Activated CD4-positive, alpha-beta T cell treated with anti-CD3 and anti-CD28 coated beads, Interleukin-2, Interleukin-6, amounts not matched to agents 100 ng/mL and 50 ng/mL, durations not matched to agents 16 hours and 8 hours (primary cell): Measurements from ENCODE around the gene TMEM41A.

ENCODE experiments used
- DNase-seq: peaks from one replicate; pipeline ENCODE4 v3.0.0-alpha.2; 2020

The TMEM41A gene

DNA sequence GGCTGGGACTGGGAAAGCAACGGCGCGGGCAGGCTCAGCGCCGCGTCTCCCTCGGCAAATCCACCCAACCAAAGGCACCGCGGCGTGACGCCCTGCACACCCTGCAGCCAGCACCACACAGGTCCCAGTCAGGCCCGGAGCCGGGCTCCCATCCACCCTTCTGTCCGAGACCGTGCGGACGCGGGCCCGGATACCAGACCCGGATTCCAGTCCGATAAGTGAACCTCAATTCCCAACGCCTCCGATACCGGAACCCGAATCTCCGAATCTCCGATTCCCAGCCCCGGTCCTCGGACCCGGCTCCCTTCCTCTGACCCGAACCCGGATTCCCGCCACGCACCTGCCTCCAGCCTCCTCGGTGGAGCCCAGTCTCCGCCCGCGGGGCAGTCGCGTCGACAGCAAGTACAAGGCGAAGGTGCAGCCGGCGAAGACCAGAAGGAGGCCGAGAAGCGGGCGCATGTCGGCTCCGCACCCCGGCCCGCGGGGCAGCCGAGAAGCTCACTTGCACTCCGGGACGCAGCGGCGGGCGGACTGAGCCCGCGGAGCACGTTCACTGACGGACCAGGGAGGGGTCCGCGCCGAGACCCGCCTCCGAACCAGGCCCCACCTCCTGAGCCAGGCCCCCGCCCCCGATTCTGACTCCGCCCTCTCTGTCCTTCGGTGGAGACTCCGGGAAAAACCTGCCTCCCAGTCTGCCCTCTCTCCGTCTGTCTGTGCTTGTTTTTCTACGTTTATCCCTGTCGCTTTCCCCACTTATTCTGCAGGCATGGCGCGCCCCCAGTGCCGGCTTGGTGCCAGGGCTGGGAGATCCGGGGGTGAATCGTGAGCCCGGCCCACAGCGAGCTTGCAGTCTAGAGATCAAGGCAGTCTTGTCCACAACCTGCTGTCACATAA is at the start of gene TMEM41A:
Gene TMEM41A (minus strand): TSS at position 533 of the 894 bp plus-strand sequence. CDS start 74 bp downstream, at position 459.
- peak; percentile 94 for DNase-seq

DNA sequence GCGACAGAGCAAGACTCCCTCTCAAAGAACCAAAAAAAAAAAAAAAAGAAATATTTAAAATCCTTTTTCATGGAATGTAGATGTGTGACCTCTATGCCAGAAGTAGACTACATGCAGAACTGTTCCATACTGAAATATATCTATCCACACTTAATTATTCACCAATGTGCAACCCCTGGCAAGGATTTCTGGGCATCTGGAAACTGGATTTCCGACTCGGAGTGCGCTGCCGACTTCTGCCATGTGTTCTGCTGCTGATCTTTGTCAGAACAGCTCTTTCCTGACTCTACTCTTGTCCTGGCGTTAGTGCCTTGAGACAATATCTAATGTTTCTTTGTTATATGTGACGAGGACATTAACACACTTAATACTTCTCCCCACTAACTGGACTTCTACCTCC is 41.9 kb upstream of the TMEM41A start:
- no peak for DNase-seq

DNA sequence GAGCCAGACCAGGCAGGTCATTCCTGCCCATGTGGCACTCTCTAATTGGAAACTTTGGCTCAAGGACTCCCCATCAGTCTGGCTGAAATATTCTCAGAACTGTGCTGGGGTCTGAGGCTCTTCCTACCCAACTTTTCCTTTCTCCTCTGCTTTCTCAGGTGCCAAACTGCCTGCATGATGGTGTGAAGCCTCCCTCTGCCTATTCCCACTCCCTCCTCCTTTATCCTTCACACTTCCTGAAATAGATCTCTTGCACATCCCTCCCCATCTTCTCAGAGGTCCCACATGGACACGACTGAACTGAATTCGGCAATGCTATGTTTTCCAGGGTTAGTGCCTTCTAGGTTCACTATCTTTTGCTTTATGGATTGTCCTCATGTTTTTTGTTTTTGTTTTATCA is 41.1 kb upstream of the TMEM41A start:
- no peak for DNase-seq

DNA sequence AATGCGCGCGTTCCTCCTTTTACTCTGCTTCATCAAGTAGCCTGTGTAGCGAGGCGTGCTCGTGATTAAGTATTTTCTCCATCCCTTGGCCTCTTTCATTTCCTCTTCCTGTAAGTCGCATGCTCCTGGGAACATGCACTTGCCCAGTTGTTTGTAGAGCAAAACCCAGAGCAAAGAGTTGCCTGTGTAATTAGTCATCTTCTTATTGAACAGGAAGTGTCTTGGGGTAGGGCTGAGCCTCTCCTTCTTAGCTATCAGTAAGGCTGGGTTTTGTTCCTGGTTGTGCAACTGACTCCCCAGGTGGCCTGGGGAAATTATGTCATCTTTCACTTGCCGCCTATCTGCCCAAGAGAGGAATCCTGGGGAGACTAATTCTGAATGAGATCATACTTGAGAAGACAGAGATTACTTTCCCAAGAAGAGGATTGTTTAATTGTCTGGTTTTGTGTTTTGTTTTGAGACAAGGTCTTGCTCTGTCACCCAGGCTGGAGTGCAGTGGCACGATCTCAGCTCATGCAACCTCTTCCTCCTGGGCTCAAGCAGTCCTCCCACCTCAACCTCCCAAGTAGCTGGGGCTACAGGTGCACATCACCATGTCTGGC is 38.6 kb upstream of the TMEM41A start:
- DNase-seq: peak; percentile 91

DNA sequence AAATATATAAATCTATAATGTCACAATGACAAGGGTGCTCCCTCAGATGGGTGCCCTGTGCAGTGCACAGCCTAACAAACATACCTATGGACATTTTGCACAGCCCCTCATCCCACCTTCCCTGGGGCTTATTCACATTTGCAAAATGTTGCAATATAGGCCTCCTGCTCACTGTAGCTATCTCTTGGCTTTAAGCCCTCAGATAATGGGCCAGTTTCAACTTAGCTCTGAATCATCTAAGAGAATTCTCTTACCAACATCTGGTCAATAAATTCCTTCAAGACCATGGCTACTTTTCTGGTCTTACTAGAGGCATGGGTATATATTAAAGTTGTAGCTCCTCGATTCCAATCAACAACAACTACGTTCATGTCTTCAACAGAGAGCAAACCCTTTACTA is 35.7 kb upstream of the TMEM41A start:
- DNase-seq: no peak

DNA sequence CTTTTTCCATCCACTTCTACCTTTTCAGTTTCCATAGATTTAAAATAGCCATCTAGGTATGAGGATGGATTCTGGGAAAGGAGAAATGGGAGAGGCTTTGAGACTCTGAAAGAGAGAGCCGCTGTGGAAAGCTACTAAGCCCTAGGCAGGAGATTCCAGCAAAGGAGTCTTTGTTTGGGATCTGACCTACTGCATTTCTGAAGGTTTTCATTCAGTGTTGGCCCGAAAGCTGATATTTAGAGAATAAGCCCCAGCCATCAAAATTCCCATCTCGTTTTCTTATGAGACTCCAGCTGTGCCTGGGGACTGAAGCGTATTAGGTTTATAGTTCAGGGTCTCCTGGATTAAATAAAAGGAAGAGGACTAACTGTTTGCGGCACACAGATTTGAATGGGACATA is 34.1 kb upstream of the TMEM41A start:
- no peak for DNase-seq

DNA sequence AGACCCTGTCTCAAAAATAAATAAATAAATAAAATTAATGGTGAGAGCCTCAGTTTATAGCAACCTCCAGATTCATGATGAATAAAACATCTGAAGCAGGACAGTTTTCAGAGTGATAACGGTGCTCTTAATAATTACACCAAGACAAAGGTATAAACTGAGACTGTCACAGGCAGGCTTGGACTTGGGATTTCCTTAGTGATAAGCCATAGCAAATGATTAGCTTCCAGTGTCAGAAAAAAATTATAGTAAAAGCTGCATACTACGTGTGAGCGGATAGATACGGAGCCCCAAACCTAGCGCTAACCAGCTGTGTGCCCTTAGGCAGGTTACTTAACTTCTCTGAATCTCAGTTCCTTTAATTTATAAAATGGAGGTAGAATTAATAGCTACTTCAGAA is 32.0 kb upstream of the TMEM41A start:
- DNase-seq: no peak

DNA sequence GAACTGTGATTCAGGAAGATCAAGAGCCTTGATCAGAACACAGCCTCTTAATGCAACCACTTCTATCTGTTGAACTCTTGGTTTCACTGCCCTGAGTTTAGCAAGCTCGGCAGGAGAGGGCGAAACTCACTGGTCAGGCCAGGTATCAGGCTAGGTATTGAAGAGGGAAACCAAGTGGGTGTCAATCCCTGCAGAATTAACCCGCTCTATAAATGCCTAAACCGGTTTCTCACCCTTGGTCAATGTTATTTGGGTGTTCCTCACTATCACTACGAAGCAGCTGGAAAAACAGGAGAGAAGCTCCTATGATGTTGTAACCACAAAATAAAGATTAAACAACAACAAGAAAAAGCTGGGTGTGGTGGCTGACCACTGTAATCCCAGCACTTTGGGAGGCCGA is 29.7 kb upstream of the TMEM41A start:
- no peak for DNase-seq

DNA sequence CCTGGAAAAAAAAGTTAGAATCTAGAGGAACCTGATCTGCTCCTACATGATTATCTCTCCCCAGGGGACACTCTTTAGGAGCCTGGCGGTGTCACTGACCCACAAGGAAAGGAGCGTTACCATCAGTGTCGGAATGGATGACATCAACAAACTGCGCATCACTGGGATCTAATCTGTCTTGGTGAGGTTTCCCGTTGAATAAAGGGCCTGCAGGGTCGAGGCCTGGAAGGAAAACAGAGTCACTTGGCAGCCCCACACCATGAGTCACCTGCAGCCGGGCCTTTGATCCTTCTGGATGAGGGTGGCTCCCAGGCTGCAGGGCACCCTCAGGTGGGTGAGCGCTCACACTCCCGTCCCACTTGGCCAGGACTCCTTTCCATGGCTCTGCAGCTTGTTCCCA is 28.5 kb upstream of the TMEM41A start:
- no peak for DNase-seq

DNA sequence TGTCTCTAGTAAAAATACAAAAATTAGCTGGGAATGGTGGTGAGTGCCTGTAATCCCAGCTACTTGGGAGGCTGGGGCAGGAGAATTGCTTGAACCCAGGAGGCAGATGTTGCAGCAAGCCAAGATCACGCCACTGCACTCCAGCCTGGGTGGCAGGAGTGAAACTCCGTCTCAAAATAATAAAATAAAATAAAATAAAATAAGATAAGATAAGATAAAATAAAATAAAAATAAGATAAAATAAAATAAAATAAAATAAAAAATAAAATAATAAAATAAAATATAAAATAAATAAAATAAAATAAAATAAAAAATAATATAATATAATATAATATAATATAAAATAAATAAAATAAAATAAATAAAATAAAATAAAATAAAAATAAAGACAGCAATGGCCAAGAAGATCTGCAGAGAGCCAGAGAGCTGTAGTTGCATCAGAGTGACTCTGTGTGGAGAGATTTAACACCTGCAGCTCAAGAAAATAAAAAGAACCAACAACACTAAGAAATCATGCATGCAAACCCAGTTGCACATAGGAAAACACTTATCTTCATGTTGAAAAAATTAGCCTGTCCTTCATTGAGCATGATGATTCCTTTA is 27.6 kb upstream of the TMEM41A start:
- no peak for DNase-seq

DNA sequence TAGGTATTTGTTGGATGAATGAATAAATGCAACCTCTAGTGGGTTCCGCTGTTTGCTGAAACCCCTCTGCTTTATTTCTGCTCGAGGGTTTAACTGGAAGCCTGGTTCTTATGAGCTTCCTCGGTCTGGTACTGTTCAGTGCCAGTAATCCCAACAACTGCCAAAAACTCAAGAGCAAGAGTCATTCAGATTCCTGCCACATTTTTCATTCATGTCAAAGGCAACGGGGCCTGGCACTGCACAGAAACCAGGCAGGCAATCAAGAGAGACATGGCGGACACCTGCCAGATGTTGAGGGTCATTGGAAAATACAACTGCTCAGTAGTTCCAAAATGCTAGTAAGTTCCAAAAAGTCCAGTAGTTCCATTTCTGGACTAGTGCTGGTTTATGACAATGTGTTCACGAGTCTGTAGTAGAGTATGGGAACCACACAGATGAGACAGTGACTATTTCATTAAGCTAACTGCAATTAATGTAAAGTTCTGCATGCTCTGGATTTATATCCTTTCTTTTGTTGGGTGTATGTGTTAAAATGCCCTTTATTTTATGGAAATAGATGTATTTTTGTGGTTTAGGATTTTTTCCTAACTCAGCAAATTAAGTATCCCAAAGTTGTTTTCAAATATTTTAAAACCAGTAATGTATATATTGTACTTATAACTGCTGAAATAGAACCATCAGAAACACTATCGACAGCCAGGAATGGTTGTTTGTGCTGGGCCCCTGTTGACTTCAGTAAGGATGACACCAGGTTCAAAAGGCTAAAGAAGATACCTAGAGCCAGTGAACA is 22.7 kb upstream of the TMEM41A start:
- no peak for DNase-seq

DNA sequence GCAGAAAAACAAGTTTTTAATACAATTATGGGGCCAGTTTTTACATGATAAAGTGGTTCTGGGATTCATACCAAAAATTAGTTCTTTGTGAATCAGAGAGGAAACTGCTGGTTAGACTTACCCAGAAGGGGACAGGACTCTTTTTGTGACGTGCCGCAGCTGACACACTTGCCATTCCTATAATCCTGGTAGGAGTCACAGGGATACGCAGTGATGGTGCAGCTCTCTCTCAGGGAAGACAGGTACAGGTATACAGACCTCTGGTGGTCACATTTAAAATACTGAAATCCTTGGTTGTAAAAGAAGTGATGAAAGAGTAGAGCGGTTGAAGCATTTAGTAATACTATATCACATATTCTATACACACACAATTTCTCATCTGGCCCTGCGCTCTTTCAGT is 20.2 kb upstream of the TMEM41A start:
- no peak for DNase-seq

DNA sequence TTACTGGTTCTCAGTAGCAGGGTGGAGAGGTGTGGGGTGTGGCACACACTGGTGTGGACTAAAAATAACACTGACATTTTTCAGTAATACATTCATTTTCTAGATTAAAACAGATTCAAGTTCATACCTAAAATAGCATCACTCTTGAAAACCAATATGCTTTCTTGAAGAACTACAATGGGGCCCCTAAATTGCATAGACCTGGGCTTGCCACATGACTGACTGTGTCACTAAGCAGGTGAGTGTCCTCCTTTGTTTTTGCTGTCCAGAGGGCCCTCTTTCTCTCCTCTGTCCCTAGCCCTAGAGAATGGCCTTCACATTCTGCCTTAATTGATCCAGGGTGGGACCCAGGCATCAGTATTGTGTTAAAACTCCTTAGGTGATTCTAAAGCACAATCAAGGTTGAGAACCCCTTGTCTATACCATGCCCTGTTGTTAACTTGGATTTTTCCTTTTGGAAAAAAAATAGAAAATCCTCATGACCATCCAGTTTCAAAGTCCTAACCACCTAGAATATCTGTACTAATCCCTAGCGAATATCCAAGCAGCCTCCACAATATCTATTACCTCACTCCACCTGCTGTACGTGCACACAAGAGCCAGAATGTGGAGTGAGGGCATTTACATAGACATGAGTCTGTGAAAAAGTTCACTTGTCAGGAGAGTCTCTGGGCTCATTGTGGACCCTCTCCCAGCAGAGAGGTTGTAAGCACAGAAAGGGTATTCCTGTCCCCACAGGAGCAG is 18.7 kb upstream of the TMEM41A start:
- DNase-seq: no peak

DNA sequence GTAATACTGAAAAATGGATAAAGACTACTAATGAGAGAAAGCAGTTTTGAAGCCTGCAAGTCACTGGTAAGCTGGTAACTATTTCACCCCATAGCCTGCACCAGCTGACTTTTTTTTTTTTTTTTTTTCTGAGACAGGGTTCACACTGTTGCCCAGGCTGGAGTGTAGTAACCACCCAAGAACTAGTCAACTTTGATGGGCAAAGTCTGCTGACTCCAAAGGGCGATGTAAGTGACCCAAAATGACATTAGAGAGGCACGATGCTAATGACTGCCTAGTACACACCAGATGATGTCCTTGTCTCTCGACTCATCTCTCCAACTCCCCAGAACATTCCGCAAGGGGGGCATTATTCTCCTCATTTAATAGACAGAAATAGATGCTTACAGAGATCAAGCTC is 12.9 kb upstream of the TMEM41A start:
- no peak for DNase-seq

DNA sequence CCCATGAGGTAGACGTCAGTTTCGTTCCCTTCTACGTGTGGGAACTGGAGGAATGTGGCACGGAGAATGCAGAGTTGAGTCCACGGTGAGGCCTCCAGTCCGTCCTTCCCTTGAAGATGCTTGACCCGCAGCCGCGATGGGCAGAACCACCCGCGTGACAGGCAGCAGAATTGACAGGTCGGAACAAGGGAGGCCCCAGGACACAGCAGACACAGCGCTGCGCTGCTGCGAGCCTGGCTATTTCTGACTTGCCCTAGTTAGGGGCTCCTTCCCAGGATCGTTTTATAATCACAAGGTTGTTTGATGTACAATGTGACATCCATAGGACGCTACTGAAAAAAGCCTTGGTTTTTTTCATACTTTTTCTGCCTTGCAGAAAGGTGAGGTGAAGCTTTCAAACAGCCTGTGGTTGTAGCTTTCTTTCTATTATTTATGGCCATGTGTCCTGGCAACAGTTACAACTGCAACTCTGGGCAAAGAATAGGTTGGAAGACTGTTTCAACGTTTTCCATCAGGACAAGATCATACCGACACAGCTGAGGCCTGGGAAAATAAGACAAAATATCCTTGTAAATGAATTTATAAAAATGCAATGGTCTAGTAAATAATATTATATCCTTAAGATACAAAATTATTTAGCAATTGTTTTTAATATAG is 9.6 kb upstream of the TMEM41A start:
- no peak for DNase-seq

DNA sequence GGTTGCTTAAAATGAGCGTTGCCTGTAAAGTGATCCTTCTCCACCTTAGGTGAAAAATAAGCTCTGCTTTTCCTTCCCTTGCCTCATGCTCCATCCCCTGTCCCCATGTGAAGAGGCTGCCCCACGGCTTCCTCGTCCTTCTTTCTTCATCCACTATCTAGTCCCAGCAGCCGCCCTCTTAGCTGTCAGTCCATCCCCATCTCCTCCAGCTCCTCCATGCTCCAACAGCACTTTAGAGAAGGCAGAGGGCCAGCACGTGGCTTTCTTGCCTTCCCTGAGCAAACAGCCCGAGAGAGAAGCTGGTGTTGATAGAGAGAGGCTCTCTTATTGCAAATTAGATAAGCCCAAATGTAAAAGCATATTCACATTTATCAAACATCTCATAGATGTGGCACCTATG is 9.0 kb upstream of the TMEM41A start:
- no peak for DNase-seq

DNA sequence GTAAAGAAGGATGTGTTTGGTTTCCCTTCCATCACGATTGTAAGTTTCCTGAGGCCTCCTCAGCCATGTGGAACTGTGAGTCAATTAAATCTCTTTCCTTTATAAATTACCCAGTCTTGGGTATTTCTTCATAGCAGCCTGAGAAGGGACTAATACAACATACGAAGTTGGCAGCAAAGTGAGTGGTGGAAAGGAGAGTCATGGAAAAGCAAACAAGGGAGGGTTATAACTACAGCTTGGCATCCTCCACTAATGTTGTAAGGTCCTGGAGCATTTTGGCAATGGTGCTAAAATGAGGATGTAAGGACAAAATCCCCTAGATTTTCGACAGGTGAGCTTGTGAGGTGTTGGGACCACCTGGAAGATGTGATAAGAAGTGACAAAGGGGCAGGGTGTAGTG is 5.8 kb upstream of the TMEM41A start:
- DNase-seq: no peak

DNA sequence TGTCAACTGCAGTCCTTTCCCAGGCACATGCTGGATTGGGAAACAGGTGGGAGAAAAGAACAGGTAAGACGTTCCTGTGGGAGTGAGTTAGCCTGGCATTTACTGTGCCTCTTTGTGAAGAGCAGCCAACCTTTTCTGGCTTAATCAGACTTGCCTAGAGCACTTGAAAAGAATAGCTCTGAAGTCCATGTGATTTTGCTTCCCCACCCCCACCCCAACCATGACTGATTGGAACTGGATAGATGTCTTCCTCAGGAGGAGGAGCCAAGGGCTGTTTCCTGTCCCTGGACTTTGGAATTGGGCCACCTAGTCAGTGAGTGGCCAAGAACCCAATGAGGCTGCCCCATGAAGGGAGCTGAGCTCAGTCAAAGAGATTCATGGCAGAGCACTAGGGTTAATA is 4.7 kb upstream of the TMEM41A start:
- no peak for DNase-seq

DNA sequence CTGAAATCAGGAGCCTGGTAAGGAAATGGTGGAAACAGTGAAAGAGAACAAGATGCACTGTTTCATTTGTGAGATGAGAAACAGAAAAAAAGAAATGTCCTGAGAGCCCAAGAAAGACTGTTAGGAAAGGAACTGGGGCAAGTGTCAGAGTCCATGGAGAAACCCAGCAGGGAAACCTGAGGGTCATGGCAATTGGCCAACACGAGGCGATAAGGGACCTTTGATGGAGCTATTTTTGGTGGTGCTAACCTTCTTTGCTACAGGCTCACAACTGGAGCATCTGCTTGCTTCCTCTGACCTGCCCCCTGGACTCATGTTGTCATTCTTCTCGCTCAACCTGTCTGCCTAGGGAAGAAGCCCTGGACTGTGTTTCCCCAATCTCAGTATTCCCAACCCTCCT is 4.2 kb upstream of the TMEM41A start:
- DNase-seq: no peak

DNA sequence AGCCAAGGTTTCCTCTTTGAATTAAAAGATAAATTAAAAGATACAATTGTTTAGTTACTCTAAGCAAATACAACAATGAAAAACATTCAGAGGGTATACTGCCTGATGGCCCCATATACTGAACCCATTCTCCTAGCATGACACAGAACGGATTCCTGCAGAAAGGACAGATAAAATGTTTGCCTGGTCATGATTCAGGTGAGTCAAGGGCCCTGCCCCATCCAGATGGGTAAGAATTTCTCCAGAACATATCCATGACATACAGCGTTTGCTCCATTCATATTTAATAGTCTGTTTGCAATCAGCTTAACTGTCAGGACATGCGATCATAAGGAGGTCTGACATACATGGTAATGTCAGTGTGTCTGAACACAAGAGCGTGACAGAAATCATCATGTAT is 8.6 kb downstream of the TMEM41A start:
- no peak for DNase-seq

DNA sequence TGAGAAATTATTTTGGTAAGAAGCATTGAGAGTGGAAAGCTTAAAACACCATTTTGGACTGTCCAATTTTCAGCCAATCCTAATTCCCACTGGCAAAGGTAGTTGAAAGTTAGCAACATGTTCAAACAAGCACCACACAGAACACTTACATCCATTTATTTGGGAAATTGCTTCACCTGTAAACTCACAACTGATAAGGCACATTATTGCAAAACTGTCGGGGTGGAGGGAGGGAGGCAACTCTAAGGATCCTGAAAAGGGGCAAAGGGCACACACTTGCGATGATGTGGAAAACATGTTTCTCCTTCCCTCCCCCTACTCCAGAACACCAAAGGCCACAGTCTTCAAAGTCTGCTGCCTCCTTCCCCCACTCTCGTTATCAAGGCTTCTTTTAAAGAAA is 9.4 kb downstream of the TMEM41A start:
- no peak for DNase-seq

DNA sequence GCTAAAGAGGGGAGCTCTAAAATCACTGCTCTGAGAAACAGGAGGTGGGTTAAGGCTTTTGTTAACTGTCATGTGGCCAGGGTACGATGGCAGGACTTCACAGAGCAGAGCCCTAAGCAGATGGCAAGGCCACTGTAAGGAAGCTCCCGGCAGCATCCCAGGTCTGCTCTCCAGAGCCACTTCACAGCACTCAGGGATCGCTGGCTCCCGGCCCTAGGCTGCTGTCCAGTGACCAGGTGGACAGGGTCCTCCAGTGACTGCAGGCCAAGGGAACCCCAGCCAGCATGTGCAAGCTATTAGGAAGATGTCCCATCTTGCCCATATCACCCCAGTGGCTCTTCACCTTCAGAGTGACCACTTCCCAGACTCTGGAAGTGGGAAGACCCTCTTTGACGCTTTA is 10.4 kb downstream of the TMEM41A start:
- DNase-seq: no peak
